HepG2 (cell line): ENCODE data around the gene HOXA1. TPM values are rescaled to one million over a fixed set of nuclear protein-coding genes. Genes with fewer than 3 reads are reported as not detected.

Experiments
- ARNT2 ChIP-seq: sonication (generic); formaldehyde crosslinking; IDR thresholded peaks from 2 replicates; pipeline ENCODE4 v1.8.0; 2022; ENCODE audit warnings: mild to moderate bottlenecking, low read depth, missing genetic modification reagents, moderate library complexity
- CEBPB ChIP-seq: IDR thresholded peaks from 2 replicates; pipeline ENCODE4 v1.6.1; 2011; ENCODE audit warnings: low read depth, low read length, improper control_type of control experiment, borderline replicate concordance
- CEBPG ChIP-seq: IDR thresholded peaks from 2 replicates; pipeline ENCODE4 v1.6.1; 2016
- CHD2 ChIP-seq: IDR thresholded peaks from 2 replicates; pipeline ENCODE4 v1.6.1; 2011; ENCODE audit warnings: low read depth, low read length, improper control_type of control experiment
- KDM2A ChIP-seq: sonication (generic); formaldehyde crosslinking; IDR thresholded peaks from 2 replicates; pipeline ENCODE4 v1.4.0; 2020; ENCODE audit warnings: low read depth, missing genetic modification reagents, borderline replicate concordance
- KMT2A ChIP-seq: sonication (generic); formaldehyde crosslinking; IDR thresholded peaks from 2 replicates; pipeline ENCODE4 v1.4.0; 2020; ENCODE audit warnings: missing genetic modification reagents
- NFIC ChIP-seq: IDR thresholded peaks from 2 replicates; pipeline ENCODE4 v1.6.1; 2012; ENCODE audit warnings: mild to moderate bottlenecking, low read length, inconsistent platforms
- PAF1 ChIP-seq: IDR thresholded peaks from 2 replicates; pipeline ENCODE4 v1.6.1; 2016; ENCODE audit warnings: missing genetic modification reagents, missing compliant biosample characterization
- PAX8 ChIP-seq: sonication (generic); formaldehyde crosslinking; IDR thresholded peaks from 2 replicates; pipeline ENCODE4 v1.8.0; 2022; ENCODE audit warnings: mild to moderate bottlenecking, missing genetic modification reagents, borderline replicate concordance
- RXRA ChIP-seq: sonication (generic); formaldehyde crosslinking; IDR thresholded peaks from 2 replicates; pipeline ENCODE4 v1.5.1; 2020; ENCODE audit warnings: missing genetic modification reagents
- ZBTB10 ChIP-seq: sonication (generic); formaldehyde crosslinking; IDR thresholded peaks from 2 replicates; pipeline ENCODE4 v1.4.0; 2020; ENCODE audit warnings: missing genetic modification reagents, borderline replicate concordance
- ZKSCAN1 ChIP-seq: fragments of 150-350 bp; IDR thresholded peaks from 2 replicates; pipeline ENCODE4 v1.6.1; 2014; ENCODE audit warnings: low read length
- ZNF589 ChIP-seq: sonication (generic); formaldehyde crosslinking; conservative IDR thresholded peaks from 2 replicates; pipeline ENCODE4 v1.8.0; 2022; ENCODE audit warnings: mild to moderate bottlenecking, moderate library complexity, missing genetic modification reagents
- ZNF766 ChIP-seq: sonication (generic); formaldehyde crosslinking; IDR thresholded peaks from 2 replicates; pipeline ENCODE4 v1.5.0; 2020; ENCODE audit warnings: missing genetic modification reagents, borderline replicate concordance
- ZSCAN5A ChIP-seq: sonication (generic); formaldehyde crosslinking; IDR thresholded peaks from 2 replicates; pipeline ENCODE4 v1.8.0; 2022; ENCODE audit warnings: mild to moderate bottlenecking, missing genetic modification reagents, borderline replicate concordance
- polyA plus RNA-seq, 8 experiments: library from polyadenylated mRNA; depleted of rRNA in 3 of 8; stranded (reverse) in 7 of 8; unstranded in 1 of 8; fragments of >200 nt; fragmentation: Illumina TruSeq in 4 of 8; extraction: Trizol in 4 of 8; gene quantifications; 2 replicates each; pipeline versions ENCODE4 v1.2.1 to v1.2.3, GENCODE V29; 2011 to 2016; ENCODE audit warnings: low read depth in 4 of 8, missing spikeins in 1 of 8, mixed read lengths in 1 of 8; ENCODE audit not compliant: insufficient read depth in 1 of 8
- total RNA-seq, 5 experiments: library from RNA; depleted of rRNA; stranded (reverse); fragments of >200 nt; fragmentation: Illumina TruSeq; extraction: Trizol; gene quantifications; 2 replicates each; pipeline ENCODE4 v1.2.3, GENCODE V29; 2016; ENCODE audit warnings: low read depth in 1 of 5
- TF ChIP-seq, protein P1 (sequence below): sonication (generic); formaldehyde crosslinking; IDR thresholded peaks from 2 replicates; pipeline ENCODE4 v1.4.0; 2020; ENCODE audit warnings: missing genetic modification reagents
- TF ChIP-seq, protein P2 (sequence below): fragments of 450-650 bp; IDR thresholded peaks from 2 replicates; pipeline ENCODE4 v1.6.1; 2017
- TF ChIP-seq, protein P3 (sequence below): IDR thresholded peaks from 2 replicates; pipeline ENCODE4 v1.6.1; 2012; ENCODE audit warnings: low read depth, low read length, improper control_type of control experiment

HOXA1 gene
- total and polyA plus RNA-seq, 2 of the 13 experiments (the other 11 are each of a cell fraction or from before 2014, with no cell fraction given) = 0.18 to 0.20 TPM

DNA sequence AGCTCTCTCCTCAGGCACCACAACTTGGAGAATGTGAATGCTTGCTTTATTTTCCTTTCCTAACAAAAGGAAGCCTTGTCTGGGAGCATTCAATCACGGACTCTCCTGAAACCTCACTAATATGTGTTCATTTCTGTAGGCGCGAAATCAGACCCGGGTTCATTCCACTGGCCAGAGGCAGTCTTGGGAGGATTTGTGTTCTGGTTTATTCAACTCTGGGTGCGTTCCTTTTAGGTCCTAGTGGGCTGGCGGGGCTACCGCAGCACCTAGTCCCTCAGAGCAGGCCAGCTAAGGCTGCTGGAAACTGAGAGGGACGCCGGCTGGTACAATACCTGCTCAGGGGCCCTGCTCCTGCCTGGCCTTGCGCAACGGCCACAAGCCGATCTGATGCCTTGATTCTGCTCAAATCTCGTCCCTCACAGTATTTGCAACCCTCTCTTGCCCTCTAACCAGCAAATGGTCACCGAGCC is 27.2 kb upstream of the HOXA1 start (continued):
- TF ChIP-seq ZNF766 (CRISPR knock-in tag) (no peak), CEBPG (CRISPR knock-in tag) (peak; percentile 96), ZSCAN5A (CRISPR knock-in tag) (0 out of 2 replicates have a peak, but pooled peaks have one; percentile 14), ZBTB10 (no peak), KDM2A (CRISPR knock-in tag) (peak; percentile 18; the same call in 1 of the 2 replicates), CEBPB (peak; percentile 94), CHD2 (no peak), PAF1 (CRISPR knock-in tag) (no peak), ZKSCAN1 (no peak), ARNT2 (CRISPR knock-in tag) (peak; percentile 39; the same call in 1 of the 2 replicates), RXRA (no peak), ZNF589 (CRISPR knock-in tag) (no peak), PAX8 (CRISPR knock-in tag) (0 out of 2 replicates have a peak, but pooled peaks have one; percentile 1), KMT2A (CRISPR knock-in tag) (0 out of 2 replicates have a peak, but pooled peaks have one; percentile 58), NFIC (no peak)
- TF ChIP-seq, protein P1, sequence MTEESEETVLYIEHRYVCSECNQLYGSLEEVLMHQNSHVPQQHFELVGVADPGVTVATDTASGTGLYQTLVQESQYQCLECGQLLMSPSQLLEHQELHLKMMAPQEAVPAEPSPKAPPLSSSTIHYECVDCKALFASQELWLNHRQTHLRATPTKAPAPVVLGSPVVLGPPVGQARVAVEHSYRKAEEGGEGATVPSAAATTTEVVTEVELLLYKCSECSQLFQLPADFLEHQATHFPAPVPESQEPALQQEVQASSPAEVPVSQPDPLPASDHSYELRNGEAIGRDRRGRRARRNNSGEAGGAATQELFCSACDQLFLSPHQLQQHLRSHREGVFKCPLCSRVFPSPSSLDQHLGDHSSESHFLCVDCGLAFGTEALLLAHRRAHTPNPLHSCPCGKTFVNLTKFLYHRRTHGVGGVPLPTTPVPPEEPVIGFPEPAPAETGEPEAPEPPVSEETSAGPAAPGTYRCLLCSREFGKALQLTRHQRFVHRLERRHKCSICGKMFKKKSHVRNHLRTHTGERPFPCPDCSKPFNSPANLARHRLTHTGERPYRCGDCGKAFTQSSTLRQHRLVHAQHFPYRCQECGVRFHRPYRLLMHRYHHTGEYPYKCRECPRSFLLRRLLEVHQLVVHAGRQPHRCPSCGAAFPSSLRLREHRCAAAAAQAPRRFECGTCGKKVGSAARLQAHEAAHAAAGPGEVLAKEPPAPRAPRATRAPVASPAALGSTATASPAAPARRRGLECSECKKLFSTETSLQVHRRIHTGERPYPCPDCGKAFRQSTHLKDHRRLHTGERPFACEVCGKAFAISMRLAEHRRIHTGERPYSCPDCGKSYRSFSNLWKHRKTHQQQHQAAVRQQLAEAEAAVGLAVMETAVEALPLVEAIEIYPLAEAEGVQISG (CRISPR knock-in tag) = 0 out of 2 replicates have a peak, but pooled peaks have one; percentile 7
- TF ChIP-seq, protein P2, sequence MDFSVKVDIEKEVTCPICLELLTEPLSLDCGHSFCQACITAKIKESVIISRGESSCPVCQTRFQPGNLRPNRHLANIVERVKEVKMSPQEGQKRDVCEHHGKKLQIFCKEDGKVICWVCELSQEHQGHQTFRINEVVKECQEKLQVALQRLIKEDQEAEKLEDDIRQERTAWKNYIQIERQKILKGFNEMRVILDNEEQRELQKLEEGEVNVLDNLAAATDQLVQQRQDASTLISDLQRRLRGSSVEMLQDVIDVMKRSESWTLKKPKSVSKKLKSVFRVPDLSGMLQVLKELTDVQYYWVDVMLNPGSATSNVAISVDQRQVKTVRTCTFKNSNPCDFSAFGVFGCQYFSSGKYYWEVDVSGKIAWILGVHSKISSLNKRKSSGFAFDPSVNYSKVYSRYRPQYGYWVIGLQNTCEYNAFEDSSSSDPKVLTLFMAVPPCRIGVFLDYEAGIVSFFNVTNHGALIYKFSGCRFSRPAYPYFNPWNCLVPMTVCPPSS = no peak
- TF ChIP-seq, protein P3, sequence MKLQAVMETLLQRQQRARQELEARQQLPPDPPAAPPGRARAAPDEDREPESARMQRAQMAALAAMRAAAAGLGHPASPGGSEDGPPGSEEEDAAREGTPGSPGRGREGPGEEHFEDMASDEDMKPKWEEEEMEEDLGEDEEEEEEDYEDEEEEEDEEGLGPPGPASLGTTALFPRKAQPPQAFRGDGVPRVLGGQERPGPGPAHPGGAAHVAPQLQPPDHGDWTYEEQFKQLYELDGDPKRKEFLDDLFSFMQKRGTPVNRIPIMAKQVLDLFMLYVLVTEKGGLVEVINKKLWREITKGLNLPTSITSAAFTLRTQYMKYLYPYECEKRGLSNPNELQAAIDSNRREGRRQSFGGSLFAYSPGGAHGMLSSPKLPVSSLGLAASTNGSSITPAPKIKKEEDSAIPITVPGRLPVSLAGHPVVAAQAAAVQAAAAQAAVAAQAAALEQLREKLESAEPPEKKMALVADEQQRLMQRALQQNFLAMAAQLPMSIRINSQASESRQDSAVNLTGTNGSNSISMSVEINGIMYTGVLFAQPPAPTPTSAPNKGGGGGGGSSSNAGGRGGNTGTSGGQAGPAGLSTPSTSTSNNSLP = no peak
